Neural cell (in vitro differentiated cells): Measurements from ENCODE around the gene UNK. TPM values are rescaled to one million over a fixed set of nuclear protein-coding genes. Genes with fewer than 3 reads are reported as not detected.

Experiments used
- H2AFZ ChIP-seq: fragments of 200-600, 300-800 bp; sonication (generic), shearing (Covaris generic); 2 replicates; pipeline ENCODE4 v1.6.0; 2014; ENCODE audit warnings: low read depth, mild to moderate bottlenecking, antibody characterized with exemption, low read length, moderate library complexity
- H3F3A ChIP-seq: fragments of 200-600 bp; shearing (Covaris generic); 2 replicates; pipeline ENCODE4 v1.6.1; 2016; ENCODE audit warnings: mild to moderate bottlenecking, moderate library complexity, mixed read lengths, antibody characterized with exemption, low read length; ENCODE audit not compliant: insufficient read depth, poor library complexity, severe bottlenecking
- H3K27ac ChIP-seq: fragments of 200-600, 300-800 bp; sonication (generic), shearing (Covaris generic); 2 replicates; pipeline ENCODE4 v1.5.1; 2014; ENCODE audit warnings: mild to moderate bottlenecking, low read length, moderate library complexity
- H3K27me3 ChIP-seq: fragments of 300-800, 200-600 bp; sonication (generic), shearing (Covaris generic); 2 replicates; pipeline ENCODE4 v1.6.0; 2014; ENCODE audit warnings: mild to moderate bottlenecking, low read depth, low read length, moderate library complexity; ENCODE audit not compliant: insufficient read depth
- H3K36me3 ChIP-seq: fragments of 300-800, 200-600 bp; sonication (generic), shearing (Covaris generic); 2 replicates; pipeline ENCODE4 v1.5.1; 2014; ENCODE audit warnings: mild to moderate bottlenecking, antibody characterized with exemption, low read length, moderate library complexity; ENCODE audit not compliant: insufficient read depth
- H3K4me2 ChIP-seq: fragments of 300-800, 200-600 bp; sonication (generic), shearing (Covaris generic); 2 replicates; pipeline ENCODE4 v1.6.0; 2014; ENCODE audit warnings: mild to moderate bottlenecking, low read length
- H3K4me3 ChIP-seq: fragments of 300-800, 200-600 bp; sonication (generic), shearing (Covaris generic); 2 replicates; pipeline ENCODE4 v1.5.1; 2014; ENCODE audit warnings: mild to moderate bottlenecking, low read length, moderate library complexity
- H3K79me2 ChIP-seq: fragments of 200-600 bp; shearing (Covaris generic); replicated peaks from 2 replicates; pipeline ENCODE4 v1.6.0; 2014; ENCODE audit warnings: mild to moderate bottlenecking, low read length, moderate library complexity; ENCODE audit not compliant: insufficient read depth
- H3K9ac ChIP-seq: fragments of 300-800, 200-600 bp; sonication (generic), shearing (Covaris generic); 2 replicates; pipeline ENCODE4 v1.6.1; 2016; ENCODE audit warnings: mild to moderate bottlenecking, low read length, mixed read lengths
- H3K9me2 ChIP-seq: fragments of 200-600 bp; shearing (Covaris generic); 2 replicates; pipeline ENCODE4 v1.6.1; 2016; ENCODE audit warnings: mild to moderate bottlenecking, low read length, mixed read lengths; ENCODE audit not compliant: insufficient read depth
- H3K9me3 ChIP-seq: fragments of 200-600, 300-800 bp; sonication (generic), shearing (Covaris generic); 2 replicates; pipeline ENCODE4 v1.6.1; 2016; ENCODE audit warnings: mild to moderate bottlenecking, mixed run types, low read length, moderate library complexity, mixed read lengths
- H4K20me1 ChIP-seq: fragments of 200-600 bp; shearing (Covaris generic); 2 replicates; pipeline ENCODE4 v1.6.1; 2016; ENCODE audit warnings: mild to moderate bottlenecking, mixed run types; ENCODE audit not compliant: insufficient read depth
- CTCF ChIP-seq: fragments of 450-650 bp; IDR thresholded peaks from 2 replicates; pipeline ENCODE4 v1.5.1; 2014; ENCODE audit warnings: antibody characterized with exemption, mild to moderate bottlenecking, moderate library complexity; ENCODE audit not compliant: poor library complexity, severe bottlenecking
- EP300 ChIP-seq: fragments of 450-650 bp; conservative IDR thresholded peaks from 2 replicates; pipeline ENCODE4 v1.6.1; 2014; ENCODE audit warnings: antibody characterized with exemption, mild to moderate bottlenecking, moderate library complexity; ENCODE audit not compliant: poor library complexity, severe bottlenecking
- EZH2 ChIP-seq: fragments of 200-600, 300-800 bp; shearing (Covaris generic), sonication (generic); IDR thresholded peaks from 2 replicates; pipeline ENCODE4 v1.6.1; 2014; ENCODE audit warnings: antibody characterized with exemption, low read length, borderline replicate concordance, mild to moderate bottlenecking; ENCODE audit not compliant: insufficient read depth, poor library complexity, severe bottlenecking
- MXI1 ChIP-seq: fragments of 450-650 bp; conservative IDR thresholded peaks from 2 replicates; pipeline ENCODE4 v1.6.1; 2014; ENCODE audit warnings: antibody characterized with exemption, mild to moderate bottlenecking; ENCODE audit not compliant: poor library complexity, severe bottlenecking
- POLR2AphosphoS5 ChIP-seq: IDR thresholded peaks from 2 replicates; pipeline ENCODE4 v1.6.1; 2012
- RAD21 ChIP-seq: fragments of 450-650 bp; conservative IDR thresholded peaks from 2 replicates; pipeline ENCODE4 v1.6.1; 2014; ENCODE audit warnings: antibody characterized with exemption, mild to moderate bottlenecking, moderate library complexity
- REST ChIP-seq: IDR thresholded peaks from 2 replicates; pipeline ENCODE4 v1.6.1; 2012; ENCODE audit warnings: borderline replicate concordance
- SMC3 ChIP-seq: fragments of 450-650 bp; conservative IDR thresholded peaks from 2 replicates; pipeline ENCODE4 v1.6.1; 2014; ENCODE audit warnings: antibody characterized with exemption, mild to moderate bottlenecking, moderate library complexity; ENCODE audit not compliant: poor library complexity
- TAF1 ChIP-seq: IDR thresholded peaks from 2 replicates; pipeline ENCODE4 v1.6.1; 2012; ENCODE audit warnings: low read depth
- polyA plus RNA-seq: library from polyadenylated mRNA; depleted of rRNA; stranded (reverse); fragments of >200 nt; gene quantifications from 2 replicates; pipeline ENCODE4 v1.2.3, GENCODE V29; 2014

The UNK gene
- polyA plus RNA-seq, 1 donor from 2014 or later: 29.9 TPM

- no peak for TF ChIP-seq POLR2AphosphoS5
- no peak for TF ChIP-seq CTCF
- TF ChIP-seq MXI1: no peak
- TF ChIP-seq EZH2: no peak
- TF ChIP-seq REST: no peak
- no peak for TF ChIP-seq RAD21
- no peak for TF ChIP-seq TAF1
- no peak for TF ChIP-seq SMC3
- no peak for TF ChIP-seq EP300
- Histone ChIP-seq H3K9me3 (no peaks in the 10 kb centered on the region), H2AFZ (no peak overlapping the region), H3K4me3 (no peak overlapping the region), H3K36me3 (no peaks in the 10 kb centered on the region), H3K27me3 (no peaks in the 10 kb centered on the region), H3K9me2 (no peaks in the 10 kb centered on the region), H3K4me2 (no peak overlapping the region), H3K27ac (no peak overlapping the region), H4K20me1 (no peaks in the 10 kb centered on the region), H3K79me2 (no peaks in the 10 kb centered on the region), H3F3A (no peaks in the 10 kb centered on the region), H3K9ac (no peak overlapping the region)
These were observed 45.1 kb downstream of the UNK start for GRCh38 chr17:75829747-75830146.

GRCh38 chr17:75830164-75831031 lies 45.8 kb downstream of the UNK start:
- H4K20me1 ChIP-seq: no peaks in the 10 kb centered on the region
- H3F3A ChIP-seq: no peaks in the 10 kb centered on the region
- no peak for TF ChIP-seq MXI1
- TF ChIP-seq CTCF: peak; percentile 24
- H3K36me3 ChIP-seq: no peaks in the 10 kb centered on the region
- H3K4me2 ChIP-seq: no peak overlapping the region
- H2AFZ ChIP-seq: no peak overlapping the region
- H3K9me2 ChIP-seq: no peaks in the 10 kb centered on the region
- no peak overlapping the region for H3K4me3 ChIP-seq
- H3K79me2 ChIP-seq: no peaks in the 10 kb centered on the region
- H3K9me3 ChIP-seq: no peaks in the 10 kb centered on the region
- no peak overlapping the region for H3K27ac ChIP-seq
- no peaks in the 10 kb centered on the region for H3K27me3 ChIP-seq
- no peak overlapping the region for H3K9ac ChIP-seq
